SU-DHL-6 (cell line): Measurements from ENCODE around the gene VAV3.

Experiments used
- EZH2phosphoT487 ChIP-seq: fragments of 200-600 bp; sonication (generic), shearing (Covaris generic); conservative IDR thresholded peaks from 2 replicates; pipeline ENCODE4 v1.6.1; 2018; ENCODE audit warnings: mild to moderate bottlenecking, antibody characterized with exemption, low read length, moderate library complexity, mixed read lengths
- TF ChIP-seq, protein P1 (sequence below): fragments of 200-600 bp; sonication (generic); IDR thresholded peaks from one replicate; pipeline ENCODE4 v1.5.1; 2017; ENCODE audit warnings: antibody characterized with exemption, mild to moderate bottlenecking, low read length, moderate library complexity; ENCODE audit not compliant: insufficient read depth, poor library complexity, severe bottlenecking

DNA sequence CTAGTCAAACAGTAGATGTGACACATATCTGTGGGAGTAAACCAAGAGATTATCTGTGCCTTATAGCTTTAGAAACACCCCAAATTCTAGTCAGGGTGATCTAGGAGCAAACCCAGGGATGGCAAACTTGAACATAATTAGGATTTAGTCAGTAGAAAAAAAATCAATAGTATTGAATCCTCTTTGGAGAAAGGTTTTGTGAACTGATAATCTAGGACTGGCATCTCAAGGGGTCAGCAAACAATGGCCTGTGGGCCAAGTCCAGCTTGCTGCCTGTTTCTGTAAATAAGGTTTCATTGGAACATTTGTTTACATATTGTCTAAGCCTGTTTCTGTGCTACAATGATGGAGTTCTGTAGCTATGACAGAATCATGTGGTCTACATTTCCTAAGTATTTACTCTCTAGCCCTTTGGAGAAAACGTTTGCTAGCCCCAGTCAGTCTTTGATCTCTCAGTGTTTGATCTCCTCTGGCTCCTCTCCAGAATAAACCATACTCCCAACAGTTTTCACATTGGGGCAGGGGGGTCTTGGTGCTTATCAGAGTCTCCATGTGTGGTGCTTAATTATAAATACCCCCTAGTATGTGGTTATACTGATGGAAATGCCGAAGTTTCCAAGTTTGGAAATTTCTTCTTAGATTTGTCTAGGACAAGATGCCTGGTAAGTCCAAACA, 438.3 kb downstream of the VAV3 start:
- TF ChIP-seq, protein P1, sequence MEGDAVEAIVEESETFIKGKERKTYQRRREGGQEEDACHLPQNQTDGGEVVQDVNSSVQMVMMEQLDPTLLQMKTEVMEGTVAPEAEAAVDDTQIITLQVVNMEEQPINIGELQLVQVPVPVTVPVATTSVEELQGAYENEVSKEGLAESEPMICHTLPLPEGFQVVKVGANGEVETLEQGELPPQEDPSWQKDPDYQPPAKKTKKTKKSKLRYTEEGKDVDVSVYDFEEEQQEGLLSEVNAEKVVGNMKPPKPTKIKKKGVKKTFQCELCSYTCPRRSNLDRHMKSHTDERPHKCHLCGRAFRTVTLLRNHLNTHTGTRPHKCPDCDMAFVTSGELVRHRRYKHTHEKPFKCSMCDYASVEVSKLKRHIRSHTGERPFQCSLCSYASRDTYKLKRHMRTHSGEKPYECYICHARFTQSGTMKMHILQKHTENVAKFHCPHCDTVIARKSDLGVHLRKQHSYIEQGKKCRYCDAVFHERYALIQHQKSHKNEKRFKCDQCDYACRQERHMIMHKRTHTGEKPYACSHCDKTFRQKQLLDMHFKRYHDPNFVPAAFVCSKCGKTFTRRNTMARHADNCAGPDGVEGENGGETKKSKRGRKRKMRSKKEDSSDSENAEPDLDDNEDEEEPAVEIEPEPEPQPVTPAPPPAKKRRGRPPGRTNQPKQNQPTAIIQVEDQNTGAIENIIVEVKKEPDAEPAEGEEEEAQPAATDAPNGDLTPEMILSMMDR: no peak
- TF ChIP-seq EZH2phosphoT487: no peak
